Right atrium auricular region (tissue), 2 donors: ENCODE measurements around the gene RYR1. TPM values are rescaled to one million over a fixed set of nuclear protein-coding genes. Genes with fewer than 3 reads are reported as not detected.
"Not testable (repeated sequence)": the region's sequence is repeated elsewhere in the genome, so short reads cannot be mapped to it uniquely, and the experiment has no call there.

ENCODE experiments used
- DNase-seq: peaks from one replicate; pipeline ENCODE4 v3.0.0-alpha.2; 2019; ENCODE audit warnings: low spot score
- H3K27ac ChIP-seq, 2 donors: fragments of 200-600 bp; sonication (generic); 1 replicate in 1 of 2; 2 replicates in 1 of 2; pipeline ENCODE4 v1.5.1; 2016 to 2019
- H3K27me3 ChIP-seq, 2 donors: fragments of 200-600 bp; sonication (generic); one replicate each; pipeline versions ENCODE4 v1.5.1 to v1.6.0; 2017 to 2019
- H3K36me3 ChIP-seq: fragments of 200-600 bp; sonication (generic); one replicate; pipeline ENCODE4 v1.5.1; 2016
- H3K4me1 ChIP-seq, 2 donors: fragments of 200-600 bp; sonication (generic); one replicate each; pipeline versions ENCODE4 v1.5.1 to v1.6.0; 2017 to 2019
- H3K4me3 ChIP-seq, 2 donors: fragments of 200-600 bp; sonication (generic); 1 replicate in 1 of 2; 2 replicates in 1 of 2; pipeline ENCODE4 v1.5.1; 2017 to 2019; ENCODE audit warnings: mild to moderate bottlenecking in 1 of 2, moderate library complexity in 1 of 2
- H3K9me3 ChIP-seq, 2 donors: fragments of 200-600 bp; sonication (generic); one replicate each; pipeline ENCODE4 v1.5.1; 2019
- total RNA-seq, 2 donors: library from RNA; depleted of rRNA; stranded (reverse); fragments of >200 nt; gene quantifications; one replicate each; pipeline ENCODE4 v1.1.0, GENCODE V29; 2016
- TF ChIP-seq, protein P1 (sequence below), 2 donors: fragments of 200-600 bp; sonication (generic); IDR thresholded peaks; one replicate each; pipeline ENCODE4 v1.5.1; 2019; ENCODE audit warnings: antibody characterized with exemption in 2 of 2

Gene RYR1
- total RNA-seq, 2 donors from 2014 or later, result 0.33 to 1.7 TPM

DNA sequence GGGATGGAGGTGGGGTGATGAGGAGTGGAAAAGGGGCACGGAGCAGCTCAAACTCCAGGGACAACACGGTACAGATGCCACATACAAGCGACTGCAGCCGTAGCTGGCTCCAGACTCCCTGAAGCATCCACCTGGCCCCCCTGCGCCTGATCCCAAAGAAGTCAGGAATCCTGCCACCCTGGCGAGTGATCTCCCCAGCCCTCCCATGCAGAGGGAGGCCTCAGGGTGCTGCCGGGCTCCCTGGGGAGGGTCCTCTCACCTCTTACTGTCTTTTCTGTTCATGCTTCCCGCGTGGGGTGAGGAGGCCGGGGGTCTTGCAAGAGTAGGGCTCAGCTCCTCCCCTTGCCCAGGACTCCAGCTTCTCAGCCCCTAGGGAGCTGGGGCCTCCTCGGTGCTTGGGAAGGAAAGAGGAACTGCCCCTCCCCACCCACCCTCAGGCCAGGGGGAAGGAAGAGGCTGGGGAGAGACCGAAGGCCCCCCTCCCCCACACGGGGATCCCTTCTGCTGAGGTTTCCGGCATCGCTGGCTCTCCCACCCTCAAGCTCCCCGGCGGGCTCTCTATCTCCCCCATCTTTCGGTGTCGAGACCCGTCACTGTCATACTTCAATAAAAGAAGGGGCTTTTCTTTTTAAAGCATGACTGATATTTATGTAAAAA lies 7.6 kb upstream of the RYR1 start, which contains the start of gene RASGRP4:
Gene RASGRP4 (minus strand): TSS at position 410 of the 657 bp plus-strand sequence. CDS start 128 bp downstream, at position 282.
- H3K4me3 ChIP-seq, result peak within 1 kb of the TSS in 1 of 2 donors; percentile 23
- H3K4me1 ChIP-seq, result no peaks in the 10 kb centered on the region
- H3K27ac ChIP-seq, result no peak within 1 kb of the TSS
- no peaks in the 10 kb centered on the region for H3K27me3 ChIP-seq
- H3K9me3 ChIP-seq, result no peaks in the 10 kb centered on the region
- TF ChIP-seq, protein P1, sequence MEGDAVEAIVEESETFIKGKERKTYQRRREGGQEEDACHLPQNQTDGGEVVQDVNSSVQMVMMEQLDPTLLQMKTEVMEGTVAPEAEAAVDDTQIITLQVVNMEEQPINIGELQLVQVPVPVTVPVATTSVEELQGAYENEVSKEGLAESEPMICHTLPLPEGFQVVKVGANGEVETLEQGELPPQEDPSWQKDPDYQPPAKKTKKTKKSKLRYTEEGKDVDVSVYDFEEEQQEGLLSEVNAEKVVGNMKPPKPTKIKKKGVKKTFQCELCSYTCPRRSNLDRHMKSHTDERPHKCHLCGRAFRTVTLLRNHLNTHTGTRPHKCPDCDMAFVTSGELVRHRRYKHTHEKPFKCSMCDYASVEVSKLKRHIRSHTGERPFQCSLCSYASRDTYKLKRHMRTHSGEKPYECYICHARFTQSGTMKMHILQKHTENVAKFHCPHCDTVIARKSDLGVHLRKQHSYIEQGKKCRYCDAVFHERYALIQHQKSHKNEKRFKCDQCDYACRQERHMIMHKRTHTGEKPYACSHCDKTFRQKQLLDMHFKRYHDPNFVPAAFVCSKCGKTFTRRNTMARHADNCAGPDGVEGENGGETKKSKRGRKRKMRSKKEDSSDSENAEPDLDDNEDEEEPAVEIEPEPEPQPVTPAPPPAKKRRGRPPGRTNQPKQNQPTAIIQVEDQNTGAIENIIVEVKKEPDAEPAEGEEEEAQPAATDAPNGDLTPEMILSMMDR (IDR thresholded peaks at IDR 0.05), result no peak
- H3K36me3 ChIP-seq, result no peaks in the 10 kb centered on the region
- DNase-seq, result no peak

DNA sequence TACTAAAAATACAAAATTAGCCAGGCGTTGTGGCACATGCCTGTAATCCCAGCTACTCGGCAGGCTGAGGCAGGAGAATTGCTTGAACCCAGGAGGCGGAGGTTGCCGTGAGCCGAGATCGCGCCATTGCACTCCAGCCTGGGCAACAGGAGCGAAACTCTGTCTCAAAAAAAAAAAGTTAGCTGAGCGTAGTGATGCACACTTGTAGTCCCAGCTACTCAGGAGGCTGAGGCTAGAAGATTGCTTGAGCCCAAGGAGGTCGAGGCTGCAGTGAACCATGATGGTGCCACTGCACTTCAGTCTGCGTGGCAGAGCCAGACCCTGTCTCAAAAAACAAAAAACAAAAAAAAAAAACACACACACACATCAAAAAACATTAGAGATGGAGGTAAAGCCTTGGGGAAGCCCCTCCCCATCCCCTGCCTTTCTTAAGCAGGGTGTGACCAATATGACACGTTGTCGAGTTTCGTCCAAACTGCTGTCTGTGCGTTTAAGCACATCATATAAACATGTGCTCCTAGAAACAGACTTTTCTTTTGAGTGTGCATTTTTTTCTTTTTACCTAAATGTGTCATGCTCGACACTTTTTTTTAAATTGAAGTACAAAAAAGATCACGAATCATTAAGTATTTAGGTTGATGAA lies 6.3 kb upstream of the RYR1 start:
- H3K4me3 ChIP-seq, DNase-seq, H3K36me3 ChIP-seq, H3K4me1 ChIP-seq, H3K9me3 ChIP-seq, H3K27me3 ChIP-seq, H3K27ac ChIP-seq: not testable (repeated sequence)

DNA sequence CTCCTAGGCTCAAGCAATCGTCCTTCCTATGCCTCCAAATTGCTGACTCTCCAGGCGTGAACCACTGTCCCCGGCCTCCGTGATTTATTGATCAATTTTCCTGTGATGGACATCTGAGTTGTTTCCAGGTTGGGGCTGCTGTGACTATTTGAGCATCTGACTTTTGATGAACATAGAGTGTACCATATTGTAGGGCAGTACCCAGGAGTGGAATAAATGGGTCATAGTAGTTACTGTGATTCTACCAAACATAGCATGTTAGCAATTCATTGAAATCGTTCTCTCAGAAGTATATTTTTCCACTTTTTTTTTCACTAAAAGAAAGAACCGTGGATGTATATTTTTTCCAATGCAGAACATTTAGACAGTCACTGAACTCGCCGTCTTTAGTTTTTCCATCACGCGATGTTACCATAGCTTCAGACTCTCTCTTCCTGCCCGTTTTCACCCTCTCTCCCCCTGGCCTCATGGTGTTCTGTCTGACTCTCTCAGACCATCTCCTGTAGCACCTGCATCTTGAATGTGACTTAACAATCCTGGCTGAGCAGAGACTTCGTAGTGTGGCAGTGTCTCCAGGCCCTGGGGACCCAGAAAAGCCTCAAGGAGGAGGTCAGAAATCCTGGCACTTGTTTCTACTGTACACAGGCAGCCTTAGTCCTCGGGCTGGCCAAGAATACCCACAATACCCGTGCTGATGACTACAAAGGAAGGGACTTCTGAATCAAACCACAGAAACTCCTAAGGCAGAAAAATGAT lies 4.3 kb upstream of the RYR1 start:
- TF ChIP-seq, protein P1 (IDR thresholded peaks at IDR 0.05), result no peak
- Histone ChIP-seq H3K27ac (no peak overlapping the region), H3K9me3 (no peaks in the 10 kb centered on the region), H3K4me3 (no peak overlapping the region), H3K27me3 (no peaks in the 10 kb centered on the region), H3K36me3 (no peaks in the 10 kb centered on the region), H3K4me1 (peaks cover 0 to 8% of the 10 kb centered on the region in 2 donors)
- no peak for DNase-seq

DNA sequence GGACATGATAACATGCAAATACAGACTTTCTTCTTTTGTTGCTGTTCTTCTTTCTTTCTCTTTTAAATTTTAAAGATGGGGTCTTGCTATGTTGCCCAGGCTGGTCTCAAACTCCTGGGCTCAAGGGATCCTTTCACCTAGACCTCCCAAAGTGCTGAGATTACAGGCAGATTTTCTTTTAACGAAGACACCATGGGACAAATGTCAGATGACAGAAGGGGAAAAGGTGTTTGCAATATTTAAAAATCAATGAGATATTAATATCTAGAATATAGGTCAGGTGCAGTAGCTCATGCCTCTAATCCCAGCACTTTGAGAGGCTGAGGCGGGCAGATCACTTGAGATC lies 3.7 kb upstream of the RYR1 start:
- no peaks in the 10 kb centered on the region for H3K36me3 ChIP-seq
- TF ChIP-seq, protein P1 (IDR thresholded peaks at IDR 0.05), result no peak
- no peaks in the 10 kb centered on the region for H3K9me3 ChIP-seq
- no peak overlapping the region for H3K27ac ChIP-seq
- H3K27me3 ChIP-seq, result peaks cover 0 to 4% of the 10 kb centered on the region in 2 donors
- DNase-seq, result no peak
- peaks cover 0 to 8% of the 10 kb centered on the region in 2 donors for H3K4me1 ChIP-seq
- no peak overlapping the region for H3K4me3 ChIP-seq

DNA sequence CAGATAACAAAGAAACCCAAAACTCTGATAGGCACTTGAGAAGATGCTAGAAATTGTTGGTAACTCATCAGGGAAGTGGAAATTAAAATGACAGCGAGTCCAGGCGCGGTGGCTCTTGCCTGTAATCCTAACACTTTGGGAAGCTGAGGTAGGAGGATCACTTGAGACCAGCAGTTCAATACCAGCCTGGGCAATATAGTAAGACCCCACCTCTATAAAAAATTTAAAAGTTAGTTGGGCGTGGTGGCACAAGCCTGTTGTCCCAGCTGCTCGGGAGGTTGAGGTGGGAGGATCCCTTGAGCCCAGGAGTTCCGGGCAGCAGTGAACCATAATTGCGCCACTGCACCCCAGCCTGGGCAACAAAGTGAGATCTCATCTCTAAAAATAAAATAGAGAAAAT lies 2.6 kb upstream of the RYR1 start:
- DNase-seq, result no peak
- TF ChIP-seq, protein P1 (IDR thresholded peaks at IDR 0.05), result no peak
- H3K9me3 ChIP-seq, result no peaks in the 10 kb centered on the region
- H3K36me3 ChIP-seq, result no peaks in the 10 kb centered on the region
- H3K4me1 ChIP-seq, result peaks cover 0 to 8% of the 10 kb centered on the region in 2 donors
- peaks cover 0 to 8% of the 10 kb centered on the region in 2 donors for H3K27me3 ChIP-seq
- no peak overlapping the region for H3K4me3 ChIP-seq
- H3K27ac ChIP-seq, result no peak overlapping the region

DNA sequence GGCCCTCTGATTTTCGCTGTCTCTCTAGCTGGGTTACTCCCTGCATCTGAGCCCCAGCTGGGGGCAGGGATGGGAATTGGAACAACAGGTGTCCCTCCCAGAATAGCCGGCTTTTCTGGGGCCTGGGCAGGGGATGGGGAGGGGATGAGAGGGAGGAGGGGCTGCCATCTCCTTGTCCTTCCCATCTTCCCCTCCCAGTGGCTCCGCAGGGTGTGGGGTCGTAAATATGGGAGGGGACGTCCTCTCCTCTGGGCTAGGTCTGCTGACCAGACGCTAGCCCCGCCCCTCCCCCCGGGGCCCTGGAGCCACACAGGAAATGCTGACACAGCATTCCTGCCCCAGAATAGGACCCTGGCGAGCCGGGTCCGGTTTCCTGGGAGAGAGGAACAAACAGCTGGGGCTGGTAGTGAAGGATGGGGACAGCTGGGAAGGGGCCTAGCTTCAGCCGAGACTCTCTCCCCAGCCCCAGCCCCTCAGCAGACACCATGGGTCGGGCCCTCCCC lies 1.1 kb downstream of the RYR1 start:
- H3K36me3 ChIP-seq, result no peaks in the 10 kb centered on the region
- H3K27ac ChIP-seq, result no peak overlapping the region
- TF ChIP-seq, protein P1 (IDR thresholded peaks at IDR 0.05), result no peak
- H3K4me1 ChIP-seq, result peaks cover 0 to 8% of the 10 kb centered on the region in 2 donors
- no peaks in the 10 kb centered on the region for H3K9me3 ChIP-seq
- no peak for DNase-seq
- H3K4me3 ChIP-seq, result peak overlapping the region in 1 of 2 donors; percentile 1
- H3K27me3 ChIP-seq, result peaks cover 0 to 11% of the 10 kb centered on the region in 2 donors
